HG03135 (cell line): Measurements from ENCODE around the gene MRPL11.
"Not testable (repeated sequence)": the region's sequence is repeated elsewhere in the genome, so short reads cannot be mapped to it uniquely, and the experiment has no call there.

ENCODE experiments used
- ATAC-seq: cut with Tn5 transposase; IDR thresholded peaks from one replicate; pipeline ENCODE4 v1.9.1; 2021; ENCODE audit warnings: mild to moderate bottlenecking, moderate library complexity; ENCODE audit not compliant: unreplicated experiment

Gene MRPL11

GRCh38 chr11:66431871-66432329 lies 6.7 kb downstream of the MRPL11 start:
- ATAC-seq: not testable (repeated sequence)

GRCh38 chr11:66431287-66431686 lies 7.4 kb downstream of the MRPL11 start:
- ATAC-seq: not testable (repeated sequence)

GRCh38 chr11:66429983-66430602 lies 8.6 kb downstream of the MRPL11 start:
- ATAC-seq: no peak

- no peak for ATAC-seq
These were observed 9.7 kb downstream of the MRPL11 start for GRCh38 chr11:66428933-66429332.

- ATAC-seq: no peak
These were observed 12.3 kb downstream of the MRPL11 start for GRCh38 chr11:66426314-66426713.

GRCh38 chr11:66421492-66422205 lies 17.0 kb downstream of the MRPL11 start:
- ATAC-seq: peak; percentile 62

- ATAC-seq: no peak
These were observed 17.8 kb downstream of the MRPL11 start, which contains the start of gene NPAS4 for GRCh38 chr11:66420671-66421476. Gene NPAS4 (plus strand): TSS chr11:66421035. CDS start chr11:66421180, 145 bp downstream.

- ATAC-seq: no peak
These were observed 18.8 kb downstream of the MRPL11 start for GRCh38 chr11:66419825-66420224.

GRCh38 chr11:66418986-66419308 lies 19.7 kb downstream of the MRPL11 start:
- ATAC-seq: no peak

- no peak for ATAC-seq
These were observed 20.3 kb downstream of the MRPL11 start for GRCh38 chr11:66418168-66418985.

GRCh38 chr11:66417000-66417399 lies 21.6 kb downstream of the MRPL11 start:
- no peak for ATAC-seq

GRCh38 chr11:66415423-66415822 lies 23.2 kb downstream of the MRPL11 start:
- no peak for ATAC-seq

- ATAC-seq: no peak
These were observed 24.3 kb downstream of the MRPL11 start for GRCh38 chr11:66414120-66414934.

GRCh38 chr11:66413167-66413566 lies 25.5 kb downstream of the MRPL11 start:
- no peak for ATAC-seq

- no peak for ATAC-seq
These were observed 26.5 kb downstream of the MRPL11 start for GRCh38 chr11:66412110-66412509.

- ATAC-seq: no peak
These were observed 27.3 kb downstream of the MRPL11 start for GRCh38 chr11:66411323-66411722.

GRCh38 chr11:66410191-66410590 lies 28.5 kb downstream of the MRPL11 start:
- no peak for ATAC-seq

GRCh38 chr11:66409226-66409625 lies 29.4 kb downstream of the MRPL11 start:
- no peak for ATAC-seq

GRCh38 chr11:66408488-66409214 lies 30.0 kb downstream of the MRPL11 start:
- ATAC-seq: no peak
